DMS114 treated with DMSO at 0.1 percent for 48 hours (cell line): ENCODE data around the gene CMPK2.

ENCODE experiments used
- DNase-seq: peaks from one replicate; lab custom pipeline; 2025; ENCODE audit not compliant: unreplicated experiment; lab: John Stamatoyannopoulos, UW

Gene CMPK2

DNA sequence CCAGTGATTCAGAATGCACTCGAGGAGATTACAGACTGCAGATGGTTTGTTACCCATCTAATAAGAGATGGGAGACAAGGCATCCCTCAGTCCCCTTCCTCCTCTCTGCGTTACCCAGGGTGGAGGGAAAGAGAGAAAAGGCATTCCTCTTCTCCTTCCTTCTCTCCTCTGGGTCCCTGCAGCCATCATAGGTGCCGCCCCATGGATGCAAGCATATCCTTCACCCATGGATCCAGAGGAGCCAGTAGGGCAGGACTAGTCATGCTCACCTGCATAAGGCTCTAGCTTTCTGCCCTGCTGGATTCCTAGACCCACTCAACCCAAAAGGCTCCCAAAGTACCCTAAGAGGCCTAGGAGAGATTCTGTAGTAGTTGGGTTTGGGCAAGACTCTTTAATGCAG lies 20.4 kb downstream of the CMPK2 start:
- no peak for DNase-seq

DNA sequence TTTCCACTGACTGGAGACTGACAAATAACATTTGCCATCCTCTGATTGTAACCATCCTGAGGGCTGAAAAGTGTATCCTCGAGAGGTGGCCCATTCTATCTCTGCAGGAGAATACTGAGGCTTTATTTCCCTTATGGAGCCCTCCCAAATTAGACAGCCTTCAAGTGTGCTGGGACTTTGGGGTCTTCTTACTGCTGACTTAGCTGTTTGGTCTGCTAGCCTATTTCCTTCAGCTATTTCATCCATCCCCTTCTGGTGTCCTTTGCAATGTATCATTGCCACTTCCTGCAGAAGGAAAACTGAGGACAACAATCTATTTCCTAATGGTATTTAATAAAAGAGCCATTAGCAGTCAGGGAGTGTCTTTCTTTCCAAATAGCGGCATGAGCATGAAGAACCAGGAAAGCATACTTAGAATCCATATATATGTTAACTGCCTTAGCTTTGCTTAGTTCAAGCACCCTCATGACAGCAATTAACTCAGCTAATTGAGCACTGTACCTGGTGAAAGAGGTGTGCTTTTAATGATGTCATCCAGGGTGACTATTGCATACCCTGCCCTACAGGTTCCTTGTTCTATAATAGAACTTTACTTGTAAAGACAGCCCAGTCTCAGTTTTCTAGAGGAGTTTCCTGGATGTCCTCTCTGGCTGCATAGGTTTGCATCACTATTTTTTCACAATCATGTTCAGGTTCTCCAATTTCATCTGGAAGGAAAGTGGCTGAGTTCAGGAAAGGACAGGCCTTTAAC lies 24.0 kb downstream of the CMPK2 start:
- DNase-seq: no peak

DNA sequence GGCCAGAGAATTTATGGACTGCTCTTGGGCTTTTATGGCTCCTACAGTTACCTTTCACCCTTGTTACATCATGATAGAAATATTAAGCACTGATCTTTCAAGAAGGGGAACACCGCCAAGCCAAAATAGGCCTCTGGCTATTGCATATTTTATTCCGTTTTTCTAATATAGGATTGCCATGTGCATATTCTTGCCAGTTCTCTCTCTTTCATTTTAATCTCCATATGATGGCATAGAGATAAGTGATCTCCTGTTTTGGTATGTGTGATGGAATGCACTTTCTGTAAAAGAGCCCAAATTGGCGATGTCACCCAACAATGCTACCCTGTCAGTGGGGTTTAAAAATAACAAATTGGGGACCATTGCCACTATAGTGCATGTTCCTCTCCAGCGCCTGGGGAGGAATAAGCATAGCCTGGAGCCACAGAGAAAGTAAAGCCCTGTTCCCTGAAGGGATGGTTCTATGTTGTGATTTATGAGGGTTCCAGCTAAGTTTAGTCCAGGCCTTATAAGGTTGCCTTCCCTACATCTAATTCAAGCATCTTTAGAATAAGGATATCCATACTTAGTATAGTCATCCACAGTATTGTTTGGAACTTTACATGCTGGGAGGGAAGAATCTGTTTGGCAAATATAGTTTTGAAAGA lies 26.9 kb downstream of the CMPK2 start:
- no peak for DNase-seq

DNA sequence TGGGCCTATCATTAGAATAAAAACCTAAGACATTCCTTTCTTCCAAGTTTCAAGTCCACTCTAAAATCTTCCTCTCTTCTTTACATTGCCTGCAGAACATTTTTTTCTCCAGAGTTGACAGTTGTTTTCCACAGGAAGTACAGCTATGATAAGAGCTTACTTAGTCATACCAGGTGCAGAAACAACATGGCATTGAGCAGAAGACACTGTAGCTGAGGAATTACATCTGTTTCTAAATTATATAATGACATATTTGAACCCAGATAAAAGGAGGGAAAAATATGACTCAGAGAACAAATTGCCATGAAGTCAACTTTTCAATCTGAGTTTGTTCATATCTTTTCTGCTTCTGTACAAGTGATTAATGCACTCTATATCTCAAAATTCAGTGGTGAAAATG lies 30.2 kb downstream of the CMPK2 start:
- no peak for DNase-seq

DNA sequence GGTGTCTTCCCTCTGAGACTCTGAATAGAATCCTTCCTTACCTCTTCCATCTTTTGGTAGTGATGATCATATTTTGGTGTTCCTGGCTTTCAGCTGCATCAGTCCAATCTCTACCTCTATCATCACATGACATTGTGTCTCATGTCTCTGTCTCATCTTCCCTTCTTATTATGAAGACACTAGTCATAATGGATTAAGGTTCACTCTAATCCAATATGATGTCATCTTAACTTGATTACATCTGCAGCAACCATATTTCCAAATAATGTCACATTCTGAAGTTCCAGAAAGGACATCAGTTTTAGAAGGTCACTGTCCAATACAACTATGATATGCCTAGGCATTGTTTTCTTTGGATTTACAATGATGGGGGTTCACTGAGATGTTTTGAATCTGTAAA lies 31.5 kb downstream of the CMPK2 start:
- no peak for DNase-seq

- DNase-seq: no peak
Measured at GRCh38 chr2:6833300-6833604, 32.5 kb downstream of the CMPK2 start.

GRCh38 chr2:6832596-6833299 lies 33.0 kb downstream of the CMPK2 start:
- no peak for DNase-seq

DNA sequence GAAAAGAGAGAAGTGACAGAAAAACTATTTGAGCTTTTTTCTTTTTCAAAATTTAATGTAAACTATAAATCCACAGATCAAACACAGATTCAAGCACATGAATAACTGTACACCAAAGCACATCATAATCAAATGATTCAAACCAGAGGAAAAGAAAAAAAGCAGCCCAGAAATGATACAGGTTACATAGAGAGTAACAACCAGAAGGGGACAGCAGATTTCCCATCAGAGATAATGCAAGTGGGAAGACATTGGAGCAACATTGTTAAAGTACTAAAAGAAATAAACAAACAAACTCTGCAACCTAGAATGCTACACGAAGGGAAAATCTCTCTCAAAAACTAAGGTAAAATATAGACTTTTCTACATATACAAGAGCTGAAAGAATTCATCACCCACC lies 34.5 kb downstream of the CMPK2 start:
- no peak for DNase-seq

DNA sequence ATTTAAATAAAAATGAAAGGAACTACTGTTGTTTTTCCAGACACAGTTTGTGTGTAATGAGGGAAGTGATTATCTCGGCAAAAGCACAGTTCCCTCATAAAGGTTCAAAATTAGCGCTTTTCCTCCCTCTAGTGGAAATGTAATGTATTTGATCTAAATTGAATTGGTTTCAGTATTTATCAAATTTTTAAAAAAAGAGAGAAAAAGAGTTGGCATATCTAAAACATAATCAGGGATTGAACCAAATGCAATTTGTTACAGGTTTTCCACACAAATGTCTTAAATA lies 37.5 kb downstream of the CMPK2 start:
- peak; percentile 14 for DNase-seq

GRCh38 chr2:6827566-6828298 lies 38.0 kb downstream of the CMPK2 start:
- no peak for DNase-seq

DNA sequence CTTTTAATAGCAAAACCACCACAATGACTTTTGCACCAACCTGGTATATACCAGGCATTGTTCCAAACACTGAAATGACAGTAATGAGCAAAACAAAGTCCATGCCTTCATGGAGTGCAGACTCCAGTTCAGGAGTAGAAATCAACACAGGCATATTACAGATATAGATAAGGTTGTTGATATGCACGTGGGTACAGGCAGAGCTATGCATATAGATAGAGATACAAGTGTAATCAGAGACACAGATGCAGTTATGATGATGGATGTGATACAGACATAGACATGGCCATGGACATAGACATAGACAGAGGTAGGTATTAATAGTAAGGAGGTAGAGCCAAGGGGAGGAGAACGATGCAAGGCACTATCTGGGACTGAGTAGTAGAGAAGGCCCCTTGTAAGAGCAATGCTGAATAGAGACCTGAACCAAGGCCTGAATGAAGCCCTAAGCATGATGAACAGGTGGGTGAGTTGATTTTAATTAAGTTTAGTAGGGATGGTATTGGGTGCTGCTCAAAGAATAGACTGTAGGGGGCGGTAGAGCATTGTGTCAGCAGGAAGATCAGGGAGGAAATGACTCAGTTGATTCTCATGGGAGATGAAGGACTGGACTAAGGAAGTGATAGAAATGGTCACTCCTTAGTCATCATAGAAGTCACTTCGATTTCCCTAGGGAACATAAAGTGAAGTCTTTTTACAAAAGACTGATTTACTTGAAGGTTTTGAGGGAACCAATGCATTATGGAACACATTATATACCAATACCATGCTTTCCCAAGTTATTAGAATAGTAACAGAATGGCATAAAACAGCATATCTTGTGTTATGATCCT lies 39.4 kb downstream of the CMPK2 start:
- DNase-seq: no peak

DNA sequence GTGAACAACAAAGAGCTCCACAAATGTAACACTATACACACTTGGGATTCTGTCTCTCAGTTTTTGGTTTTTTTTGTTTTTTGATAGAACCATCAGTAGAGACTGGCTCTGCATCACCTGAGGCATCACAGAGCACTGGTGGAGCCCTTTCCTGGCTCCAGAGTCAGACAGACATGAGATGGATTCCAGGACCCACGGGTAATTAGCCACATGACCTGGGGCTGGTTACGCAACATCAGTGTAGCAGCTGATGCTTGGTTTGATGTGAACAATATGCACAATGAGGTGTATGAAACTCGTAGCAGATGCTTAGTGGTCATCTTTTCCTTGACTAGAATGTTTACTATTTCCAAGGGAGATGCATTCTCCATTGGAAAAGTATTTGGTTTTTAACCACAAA lies 40.7 kb downstream of the CMPK2 start:
- DNase-seq: no peak

DNA sequence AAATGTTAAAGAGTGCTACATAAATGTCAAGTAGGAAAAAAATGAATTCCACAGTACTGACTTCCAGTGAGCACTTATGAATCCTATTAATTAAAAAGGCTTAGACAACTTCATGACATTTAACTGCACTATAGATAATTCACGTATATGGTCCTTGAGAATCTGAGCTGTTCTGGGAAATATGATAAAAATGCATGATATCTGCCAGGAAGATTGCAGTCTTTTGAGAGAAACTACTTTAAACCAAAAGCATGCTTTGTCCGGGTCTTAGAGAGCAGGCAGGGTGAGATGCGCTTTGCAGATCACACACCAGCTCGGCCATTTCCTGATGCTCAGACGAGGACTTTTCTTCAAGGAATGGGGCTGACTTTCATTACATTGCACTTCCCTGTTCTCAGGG lies 42.6 kb downstream of the CMPK2 start:
- DNase-seq: no peak

- no peak for DNase-seq
Measured at GRCh38 chr2:6822406-6822805, 43.3 kb downstream of the CMPK2 start.

DNA sequence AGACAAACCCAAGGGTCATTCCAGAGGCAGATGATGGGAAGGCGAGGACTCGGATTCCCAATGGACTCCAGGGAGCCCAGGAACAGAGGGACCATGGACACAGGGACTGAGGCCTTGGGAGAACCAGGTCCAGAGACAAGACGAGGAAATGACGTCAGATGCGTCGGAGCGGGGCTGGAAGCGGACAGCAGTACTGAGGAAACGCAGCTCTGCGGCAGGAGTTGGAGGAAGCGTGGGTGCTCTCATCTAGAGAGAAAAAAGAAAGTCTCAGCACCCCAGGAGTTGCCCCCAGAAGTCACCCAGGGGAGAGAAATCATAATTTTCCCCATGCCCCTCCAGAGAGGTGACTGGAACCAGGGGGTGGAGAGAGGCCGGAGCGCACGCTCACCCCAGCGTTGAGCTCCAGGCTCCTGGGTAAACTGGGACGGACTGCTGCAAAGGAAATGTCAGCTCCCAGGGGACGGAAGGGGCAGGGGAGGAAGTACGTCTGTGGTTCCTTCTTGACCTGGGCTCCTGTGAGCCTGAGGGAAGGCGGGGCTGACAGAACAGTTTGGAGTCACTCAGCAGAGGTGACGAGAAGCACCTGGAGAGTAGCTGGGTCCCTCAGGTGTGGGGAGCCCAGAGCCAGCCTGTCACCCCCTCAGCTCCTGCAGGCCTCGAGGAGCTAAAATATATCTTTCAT lies 44.7 kb downstream of the CMPK2 start:
- no peak for DNase-seq

GRCh38 chr2:6820236-6820635 lies 45.5 kb downstream of the CMPK2 start:
- no peak for DNase-seq

DNA sequence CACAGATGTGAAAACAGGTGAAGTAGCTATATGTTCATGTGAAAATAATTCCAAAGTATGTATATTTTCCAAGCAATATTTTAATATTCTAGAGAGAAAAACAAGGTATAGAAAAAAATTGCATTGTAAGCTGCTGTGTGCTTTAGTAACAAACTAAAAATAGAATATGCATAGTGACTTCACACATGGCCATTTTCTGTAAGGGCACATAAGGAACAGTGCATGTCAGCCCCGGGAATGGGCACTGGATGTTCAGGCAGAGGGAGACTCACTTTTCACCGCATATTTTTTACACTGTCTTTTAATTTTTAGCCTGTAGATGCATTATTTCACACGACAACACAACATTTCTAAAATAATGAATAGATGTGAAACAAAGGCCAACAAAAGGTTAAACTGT lies 46.0 kb downstream of the CMPK2 start:
- no peak for DNase-seq

GRCh38 chr2:6818012-6818411 lies 47.7 kb downstream of the CMPK2 start:
- DNase-seq: no peak

DNA sequence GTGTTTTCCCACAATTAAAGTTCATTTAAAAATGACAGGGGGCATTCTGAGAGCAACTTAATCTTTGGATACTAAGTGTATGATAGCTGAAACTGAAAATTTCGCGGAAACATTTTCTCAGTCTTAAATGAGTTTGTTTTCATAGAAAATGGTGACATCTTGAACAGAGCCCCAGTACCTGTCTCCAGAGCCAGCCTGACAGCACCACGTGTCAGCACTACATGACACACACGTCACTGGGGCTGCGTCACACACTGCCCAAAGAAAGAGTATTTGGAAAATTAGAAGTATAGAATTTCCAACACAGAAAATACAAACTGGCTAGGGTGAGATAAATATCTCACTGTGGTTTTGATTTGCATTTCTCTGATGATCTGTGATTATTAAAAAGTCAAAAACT lies 50.8 kb downstream of the CMPK2 start:
- no peak for DNase-seq

- no peak for DNase-seq
Measured at GRCh38 chr2:6814312-6814711, 51.4 kb downstream of the CMPK2 start.

GRCh38 chr2:6813573-6813972 lies 52.1 kb downstream of the CMPK2 start:
- no peak for DNase-seq
